ENCODE measurements around the gene CRYBG2.

CRYBG2 gene

GRCh38 chr1:26280333-26281042 lies 73.4 kb downstream of the CRYBG2 start:
- Histone ChIP-seq H2AK5ac (ENCODE audit: low read length, severe bottlenecking) (no peak overlapping the region), H4K91ac (ENCODE audit: low read length) (peak overlapping the region; percentile 83), H2BK120ac (ENCODE audit: low read depth, low read length) (peak overlapping the region; percentile 85), H3K27me3 (ENCODE audit: control insufficient read depth in 1 of 2, insufficient read depth in 1 of 2, low read length in 2 of 2) (no peaks in the 10 kb centered on the region), H3K14ac (ENCODE audit: low read length in 2 of 2) (peak overlapping the region in 1 of 2 experiments; percentile 98), H3K23ac (ENCODE audit: low read length in 2 of 2) (peak overlapping the region in 1 of 2 experiments; percentile 94), H3K4me3 (ENCODE audit: insufficient read depth in 1 of 2, low read depth in 1 of 2, low read length in 2 of 2) (peak overlapping the region; percentile 83 to 92), H2BK12ac (ENCODE audit: low read length in 2 of 2) (peak overlapping the region in 1 of 2 experiments; percentile 45), H3K36me3 (ENCODE audit: control insufficient read depth in 1 of 2, insufficient read depth in 2 of 2, low read depth in 1 of 2, low read length in 2 of 2) (peaks cover 34 to 43% of the 10 kb centered on the region in 2 experiments), H3K9ac (ENCODE audit: low read length) (peak overlapping the region; percentile 84), H3K4me2 (ENCODE audit: low read length, poor library complexity, severe bottlenecking) (peak overlapping the region; percentile 70), H2BK5ac (ENCODE audit: low read depth, low read length, poor library complexity, severe bottlenecking) (peak overlapping the region; percentile 22), H2AFZ (ENCODE audit: low read depth, low read length) (no peak overlapping the region), H3K4ac (ENCODE audit: low read depth in 1 of 2, low read length in 2 of 2) (peak overlapping the region; percentile 95 to 96), H3K79me1 (replicated peaks; ENCODE audit: low read length, poor library complexity, severe bottlenecking) (peaks cover 21% of the 10 kb centered on the region), H4K8ac (ENCODE audit: low read length) (peak overlapping the region; percentile 89), H3K9me3 (ENCODE audit: control insufficient read depth, low read length) (no peaks in the 10 kb centered on the region), H3K27ac (ENCODE audit: low read length, poor library complexity, severe bottlenecking) (peak overlapping the region; percentile 15), H3K4me1 (ENCODE audit: control insufficient read depth, insufficient read depth, low read depth, low read length) (peaks cover 54% of the 10 kb centered on the region), H3K18ac (ENCODE audit: low read depth in 1 of 2, low read length in 2 of 2) (peak overlapping the region; percentile 92 to 97), H2BK15ac (ENCODE audit: low read depth, poor library complexity, severe bottlenecking) (no peak overlapping the region)
- 23% methylated on average over 17 of the region's 20 CpGs for WGBS
- peak; percentile 62 for DNase-seq

- peak within 1 kb of the TSS; percentile 85 for H2BK120ac ChIP-seq (ENCODE audit: low read depth, low read length)
- H4K91ac ChIP-seq (ENCODE audit: low read length): peak within 1 kb of the TSS; percentile 83
- no peaks in the 10 kb centered on the region for H3K9me3 ChIP-seq (ENCODE audit: control insufficient read depth, low read length)
- H2BK15ac ChIP-seq (ENCODE audit: low read depth, poor library complexity, severe bottlenecking): peak within 1 kb of the TSS; percentile 70
- WGBS: 2% methylated on average over 37 of the region's 66 CpGs
- peak within 1 kb of the TSS; percentile 62 to 64 for H2BK12ac ChIP-seq (ENCODE audit: low read length in 2 of 2)
- H3K4ac ChIP-seq (ENCODE audit: low read depth in 1 of 2, low read length in 2 of 2): peak within 1 kb of the TSS; percentile 95 to 96
- H4K8ac ChIP-seq (ENCODE audit: low read length): peak within 1 kb of the TSS; percentile 89
- H2AFZ ChIP-seq (ENCODE audit: low read depth, low read length): no peak within 1 kb of the TSS
- no peaks in the 10 kb centered on the region for H3K27me3 ChIP-seq (ENCODE audit: control insufficient read depth in 1 of 2, insufficient read depth in 1 of 2, low read length in 2 of 2)
- peaks cover 34 to 43% of the 10 kb centered on the region in 2 experiments for H3K36me3 ChIP-seq (ENCODE audit: control insufficient read depth in 1 of 2, insufficient read depth in 2 of 2, low read depth in 1 of 2, low read length in 2 of 2)
- peak within 1 kb of the TSS; percentile 22 for H2BK5ac ChIP-seq (ENCODE audit: low read depth, low read length, poor library complexity, severe bottlenecking)
- peak within 1 kb of the TSS; percentile 77 for H3K4me2 ChIP-seq (ENCODE audit: low read length, poor library complexity, severe bottlenecking)
- H3K23ac ChIP-seq (ENCODE audit: low read length in 2 of 2): peak within 1 kb of the TSS in 1 of 2 experiments; percentile 94
- DNase-seq: peak; percentile 89
- peaks cover 18% of the 10 kb centered on the region for H3K79me1 ChIP-seq (replicated peaks; ENCODE audit: low read length, poor library complexity, severe bottlenecking)
- peak within 1 kb of the TSS; percentile 84 for H3K9ac ChIP-seq (ENCODE audit: low read length)
- peak within 1 kb of the TSS in 1 of 2 experiments; percentile 98 for H3K14ac ChIP-seq (ENCODE audit: low read length in 2 of 2)
- H3K4me1 ChIP-seq (ENCODE audit: control insufficient read depth, insufficient read depth, low read depth, low read length): peaks cover 49% of the 10 kb centered on the region
- H3K18ac ChIP-seq (ENCODE audit: low read depth in 1 of 2, low read length in 2 of 2): peak within 1 kb of the TSS; percentile 92 to 97
- H3K4me3 ChIP-seq (ENCODE audit: insufficient read depth in 1 of 2, low read depth in 1 of 2, low read length in 2 of 2): peak within 1 kb of the TSS; percentile 83 to 92
- peak within 1 kb of the TSS; percentile 69 for H2AK5ac ChIP-seq (ENCODE audit: low read length, severe bottlenecking)
- H3K27ac ChIP-seq (ENCODE audit: low read length, poor library complexity, severe bottlenecking): peak within 1 kb of the TSS; percentile 71
Observed at GRCh38 chr1:26279456-26280332, 74.2 kb downstream of the CRYBG2 start, which contains the start of gene SH3BGRL3. Gene SH3BGRL3 (plus strand): TSS chr1:26280086. CDS start chr1:26280156, 70 bp downstream.

GRCh38 chr1:26278724-26279455 lies 75.0 kb downstream of the CRYBG2 start:
- peak overlapping the region; percentile 77 for H3K4me2 ChIP-seq (ENCODE audit: low read length, poor library complexity, severe bottlenecking)
- no peak overlapping the region for H2AFZ ChIP-seq (ENCODE audit: low read depth, low read length)
- H3K27me3 ChIP-seq (ENCODE audit: control insufficient read depth in 1 of 2, insufficient read depth in 1 of 2, low read length in 2 of 2): no peaks in the 10 kb centered on the region
- peaks cover 28 to 36% of the 10 kb centered on the region in 2 experiments for H3K36me3 ChIP-seq (ENCODE audit: control insufficient read depth in 1 of 2, insufficient read depth in 2 of 2, low read depth in 1 of 2, low read length in 2 of 2)
- H3K18ac ChIP-seq (ENCODE audit: low read depth in 1 of 2, low read length in 2 of 2): peak overlapping the region; percentile 72 to 90
- peak overlapping the region; percentile 69 for H2AK5ac ChIP-seq (ENCODE audit: low read length, severe bottlenecking)
- peaks cover 17% of the 10 kb centered on the region for H3K79me1 ChIP-seq (replicated peaks; ENCODE audit: low read length, poor library complexity, severe bottlenecking)
- peak overlapping the region; percentile 45 for H4K91ac ChIP-seq (ENCODE audit: low read length)
- H2BK120ac ChIP-seq (ENCODE audit: low read depth, low read length): no peak overlapping the region
- H3K4me3 ChIP-seq (ENCODE audit: insufficient read depth in 1 of 2, low read depth in 1 of 2, low read length in 2 of 2): peak overlapping the region in 1 of 2 experiments; percentile 92
- H3K23ac ChIP-seq (ENCODE audit: low read length in 2 of 2): no peak overlapping the region
- H3K9me3 ChIP-seq (ENCODE audit: control insufficient read depth, low read length): no peaks in the 10 kb centered on the region
- H3K14ac ChIP-seq (ENCODE audit: low read length in 2 of 2): peak overlapping the region in 1 of 2 experiments; percentile 50
- no peak overlapping the region for H2BK5ac ChIP-seq (ENCODE audit: low read depth, low read length, poor library complexity, severe bottlenecking)
- peak overlapping the region; percentile 83 for H4K8ac ChIP-seq (ENCODE audit: low read length)
- H3K4ac ChIP-seq (ENCODE audit: low read depth in 1 of 2, low read length in 2 of 2): peak overlapping the region; percentile 71 to 90
- H3K4me1 ChIP-seq (ENCODE audit: control insufficient read depth, insufficient read depth, low read depth, low read length): peaks cover 43% of the 10 kb centered on the region
- H2BK12ac ChIP-seq (ENCODE audit: low read length in 2 of 2): peak overlapping the region; percentile 62 to 64
- H3K9ac ChIP-seq (ENCODE audit: low read length): peak overlapping the region; percentile 84
- peak overlapping the region; percentile 71 for H3K27ac ChIP-seq (ENCODE audit: low read length, poor library complexity, severe bottlenecking)
- H2BK15ac ChIP-seq (ENCODE audit: low read depth, poor library complexity, severe bottlenecking): no peak overlapping the region
- WGBS: 83% methylated on average over 7 of the region's 9 CpGs
- DNase-seq: peak; percentile 89

Data from mesenchymal stem cell (in vitro differentiated cells and primary cell).